HG02970 (cell line): Measurements from ENCODE around the gene SF3A2.

Experiments
- ATAC-seq: cut with Tn5 transposase; IDR thresholded peaks from one replicate; pipeline ENCODE4 v1.9.1; 2021; ENCODE audit warnings: mild to moderate bottlenecking, moderate library complexity, moderate number of reproducible peaks; ENCODE audit not compliant: unreplicated experiment, low FRiP score

Gene SF3A2

GRCh38 chr19:2287585-2288337, 51.1 kb downstream of the SF3A2 start:
- ATAC-seq = no peak

- no peak for ATAC-seq
Measured at GRCh38 chr19:2288338-2288817, 51.8 kb downstream of the SF3A2 start.

- ATAC-seq = no peak
Measured at GRCh38 chr19:2288818-2289713, 52.4 kb downstream of the SF3A2 start.

GRCh38 chr19:2289714-2290435, 53.3 kb downstream of the SF3A2 start:
- ATAC-seq = no peak

GRCh38 chr19:2290441-2291184, 54.0 kb downstream of the SF3A2 start:
- no peak for ATAC-seq

GRCh38 chr19:2291185-2291751, 54.6 kb downstream of the SF3A2 start:
- no peak for ATAC-seq

GRCh38 chr19:2294687-2295335, 58.2 kb downstream of the SF3A2 start:
- no peak for ATAC-seq

GRCh38 chr19:2296141-2296540, 59.5 kb downstream of the SF3A2 start:
- no peak for ATAC-seq
